Measurements from ENCODE around the gene QSOX1. TPM values are rescaled to one million over a fixed set of nuclear protein-coding genes. Genes with fewer than 3 reads are reported as not detected.
"Not testable (repeated sequence)": the region's sequence is repeated elsewhere in the genome, so short reads cannot be mapped to it uniquely, and the experiment has no call there.

Gene QSOX1
- total RNA-seq, 2 experiments from 2014 or later: 35.1 to 36.5 TPM

GRCh38 chr1:180201451-180202200, 47.0 kb downstream of the QSOX1 start:
- Mint-ChIP-seq H3K36me3 (no peaks in the 10 kb centered on the region), H3K27me3 (no peaks in the 10 kb centered on the region), H3K9me3 (no peaks in the 10 kb centered on the region), H3K4me3 (no peak overlapping the region), H3K27ac (no peak overlapping the region), H3K4me1 (no peaks in the 10 kb centered on the region)
- DNase-seq: no peak

GRCh38 chr1:180202588-180202987, 47.9 kb downstream of the QSOX1 start:
- not testable (repeated sequence) for DNase-seq, H3K36me3 Mint-ChIP-seq, H3K9me3 Mint-ChIP-seq, H3K4me1 Mint-ChIP-seq, H3K27me3 Mint-ChIP-seq, H3K4me3 Mint-ChIP-seq, H3K27ac Mint-ChIP-seq

GRCh38 chr1:180204231-180204630, 49.6 kb downstream of the QSOX1 start:
- no peak for DNase-seq
- no peaks in the 10 kb centered on the region for H3K27me3 Mint-ChIP-seq
- H3K27ac Mint-ChIP-seq: no peak overlapping the region
- no peaks in the 10 kb centered on the region for H3K36me3 Mint-ChIP-seq
- no peaks in the 10 kb centered on the region for H3K9me3 Mint-ChIP-seq
- H3K4me3 Mint-ChIP-seq: no peak overlapping the region
- H3K4me1 Mint-ChIP-seq: no peaks in the 10 kb centered on the region

GRCh38 chr1:180206581-180206980, 51.9 kb downstream of the QSOX1 start:
- DNase-seq: no peak
- H3K27ac Mint-ChIP-seq: no peak overlapping the region
- no peaks in the 10 kb centered on the region for H3K9me3 Mint-ChIP-seq

GRCh38 chr1:180208264-180208663, 53.6 kb downstream of the QSOX1 start:
- Mint-ChIP-seq H3K9me3 (no peaks in the 10 kb centered on the region), H3K4me1 (peaks cover under 1% of the 10 kb centered on the region), H3K36me3 (no peaks in the 10 kb centered on the region), H3K27me3 (peaks cover 5% of the 10 kb centered on the region), H3K4me3 (no peak overlapping the region), H3K27ac (no peak overlapping the region)
- DNase-seq: no peak

More at GRCh38 chr1:180206581-180206980, 51.9 kb downstream of the QSOX1 start:
- no peaks in the 10 kb centered on the region for H3K36me3 Mint-ChIP-seq
- H3K27me3 Mint-ChIP-seq: peaks cover 5% of the 10 kb centered on the region
- H3K4me3 Mint-ChIP-seq: no peak overlapping the region
- H3K4me1 Mint-ChIP-seq: no peaks in the 10 kb centered on the region

- Mint-ChIP-seq H3K27me3 (peaks cover 8% of the 10 kb centered on the region), H3K4me1 (peaks cover 8% of the 10 kb centered on the region)
Observed at GRCh38 chr1:180210008-180210620, 55.4 kb downstream of the QSOX1 start.

GRCh38 chr1:180211156-180211859, 56.6 kb downstream of the QSOX1 start:
- peaks cover 16% of the 10 kb centered on the region for H3K4me1 Mint-ChIP-seq
- no peak overlapping the region for H3K27ac Mint-ChIP-seq
- no peak overlapping the region for H3K4me3 Mint-ChIP-seq
- no peak for DNase-seq
- peaks cover 8% of the 10 kb centered on the region for H3K27me3 Mint-ChIP-seq
- H3K36me3 Mint-ChIP-seq: no peaks in the 10 kb centered on the region
- no peaks in the 10 kb centered on the region for H3K9me3 Mint-ChIP-seq

More at GRCh38 chr1:180210008-180210620, 55.4 kb downstream of the QSOX1 start:
- Mint-ChIP-seq H3K9me3 (no peaks in the 10 kb centered on the region), H3K27ac (no peak overlapping the region), H3K4me3 (no peak overlapping the region), H3K36me3 (no peaks in the 10 kb centered on the region)
- no peak for DNase-seq

GRCh38 chr1:180211860-180212229, 57.2 kb downstream of the QSOX1 start:
- Mint-ChIP-seq H3K36me3 (no peaks in the 10 kb centered on the region), H3K9me3 (no peaks in the 10 kb centered on the region), H3K27ac (no peak overlapping the region), H3K27me3 (peaks cover 8% of the 10 kb centered on the region), H3K4me1 (peaks cover 16% of the 10 kb centered on the region), H3K4me3 (no peak overlapping the region)
- DNase-seq: no peak

GRCh38 chr1:180213401-180214170, 58.9 kb downstream of the QSOX1 start:
- H3K4me3 Mint-ChIP-seq: no peak overlapping the region
- H3K9me3 Mint-ChIP-seq: no peaks in the 10 kb centered on the region
- no peak overlapping the region for H3K27ac Mint-ChIP-seq
- H3K27me3 Mint-ChIP-seq: peaks cover 8% of the 10 kb centered on the region
- peak; percentile 32 for DNase-seq
- peaks cover 16% of the 10 kb centered on the region for H3K4me1 Mint-ChIP-seq
- no peaks in the 10 kb centered on the region for H3K36me3 Mint-ChIP-seq

GRCh38 chr1:180215856-180216625, 61.4 kb downstream of the QSOX1 start:
- Mint-ChIP-seq H3K27me3 (peaks cover 4% of the 10 kb centered on the region), H3K9me3 (no peaks in the 10 kb centered on the region), H3K36me3 (no peaks in the 10 kb centered on the region), H3K4me3 (no peak overlapping the region), H3K27ac (no peak overlapping the region), H3K4me1 (peaks cover 16% of the 10 kb centered on the region)
- DNase-seq: no peak

- Mint-ChIP-seq H3K27me3 (peaks cover 7% of the 10 kb centered on the region), H3K4me1 (peaks cover 16% of the 10 kb centered on the region), H3K9me3 (no peaks in the 10 kb centered on the region), H3K36me3 (no peaks in the 10 kb centered on the region), H3K27ac (no peak overlapping the region), H3K4me3 (no peak overlapping the region)
- DNase-seq: no peak
Observed at GRCh38 chr1:180217006-180217405, 62.3 kb downstream of the QSOX1 start.

GRCh38 chr1:180218806-180219765, 64.4 kb downstream of the QSOX1 start:
- no peak for DNase-seq
- Mint-ChIP-seq H3K4me1 (peaks cover 8% of the 10 kb centered on the region), H3K4me3 (no peak overlapping the region), H3K27ac (no peak overlapping the region), H3K36me3 (no peaks in the 10 kb centered on the region), H3K9me3 (no peaks in the 10 kb centered on the region), H3K27me3 (peaks cover 13% of the 10 kb centered on the region)

GRCh38 chr1:180219776-180220175, 65.1 kb downstream of the QSOX1 start:
- Mint-ChIP-seq H3K27me3 (peaks cover 20% of the 10 kb centered on the region), H3K36me3 (no peaks in the 10 kb centered on the region), H3K4me3 (no peak overlapping the region), H3K4me1 (peaks cover 8% of the 10 kb centered on the region), H3K27ac (no peak overlapping the region), H3K9me3 (no peaks in the 10 kb centered on the region)
- DNase-seq: no peak
